HEK293T (cell line): ENCODE results near the gene TCOF1.

Experiments
- CTCF ChIA-PET: fragments of 350-600 bp; formaldehyde crosslinking; extraction: SDS; loops from one replicate; lab custom pipeline; 2021; ENCODE audit warnings: antibody characterized with exemption, inconsistent platforms; lab: Yijun Ruan, JAX
- POLR2A ChIA-PET: fragments of 350-600 bp; formaldehyde crosslinking; extraction: SDS; loops from one replicate; lab custom pipeline; 2020; ENCODE audit warnings: antibody characterized with exemption, inconsistent platforms; lab: Yijun Ruan, JAX
- DNase-seq: peaks from one replicate; pipeline ENCODE4 v3.0.0; 2012; ENCODE audit warnings: mixed read lengths; ENCODE audit errors: extremely low spot score
- ARNT ChIP-seq: fragments of 450-650 bp; IDR thresholded peaks from 2 replicates; pipeline ENCODE4 v1.6.1; 2017; ENCODE audit warnings: mild to moderate bottlenecking
- BHLHE40 ChIP-seq: fragments of 450-650 bp; IDR thresholded peaks from 2 replicates; pipeline ENCODE4 v1.6.1; 2016; ENCODE audit warnings: mild to moderate bottlenecking, moderate library complexity, borderline replicate concordance
- CTBP1 ChIP-seq: fragments of 450-650 bp; IDR thresholded peaks from 2 replicates; pipeline ENCODE4 v1.6.1; 2016; ENCODE audit warnings: borderline replicate concordance
- ELF4 ChIP-seq: fragments of 450-650 bp; IDR thresholded peaks from 2 replicates; pipeline ENCODE4 v1.6.1; 2017; ENCODE audit warnings: antibody characterized with exemption
- FOXA1 ChIP-seq: fragments of 450-650 bp; IDR thresholded peaks from 2 replicates; pipeline ENCODE4 v1.6.1; 2016; ENCODE audit warnings: mild to moderate bottlenecking
- FOXK2 ChIP-seq: fragments of 450-650 bp; IDR thresholded peaks from 2 replicates; pipeline ENCODE4 v1.6.1; 2016; ENCODE audit warnings: mild to moderate bottlenecking
- FOXM1 ChIP-seq: fragments of 450-650 bp; IDR thresholded peaks from 2 replicates; pipeline ENCODE4 v1.6.1; 2017; ENCODE audit warnings: mild to moderate bottlenecking, borderline replicate concordance
- HDGF ChIP-seq: fragments of 450-650 bp; IDR thresholded peaks from 2 replicates; pipeline ENCODE4 v1.6.1; 2017; ENCODE audit warnings: antibody characterized with exemption, borderline replicate concordance
- L3MBTL2 ChIP-seq: fragments of 450-650 bp; conservative IDR thresholded peaks from 2 replicates; pipeline ENCODE4 v1.6.1; 2016; ENCODE audit warnings: mild to moderate bottlenecking
- LEF1 ChIP-seq: fragments of 450-650 bp; IDR thresholded peaks from 2 replicates; pipeline ENCODE4 v1.6.1; 2017; ENCODE audit warnings: mild to moderate bottlenecking, borderline replicate concordance
- NFRKB ChIP-seq: fragments of 450-650 bp; IDR thresholded peaks from 2 replicates; pipeline ENCODE4 v1.6.1; 2016; ENCODE audit warnings: mild to moderate bottlenecking, moderate library complexity
- PKNOX1 ChIP-seq: fragments of 450-650 bp; IDR thresholded peaks from 2 replicates; pipeline ENCODE4 v1.6.1; 2016
- SP1 ChIP-seq: fragments of 450-650 bp; IDR thresholded peaks from 2 replicates; pipeline ENCODE4 v1.6.1; 2017
- SUZ12 ChIP-seq: fragments of 450-650 bp; IDR thresholded peaks from 2 replicates; pipeline ENCODE4 v1.6.1; 2016; ENCODE audit warnings: mild to moderate bottlenecking
- TARDBP ChIP-seq: fragments of 450-650 bp; IDR thresholded peaks from 2 replicates; pipeline ENCODE4 v1.6.1; 2016
- ZNF384 ChIP-seq: fragments of 450-650 bp; IDR thresholded peaks from 2 replicates; pipeline ENCODE4 v1.6.1; 2016

Gene TCOF1

GRCh38 chr5:150442699-150443080, 85.2 kb downstream of the TCOF1 start:
- DNase-seq: no peak
- POLR2A ChIA-PET: interaction anchor here (0.8 kb wide), 1 partner anchor 220 kb away, joined by 3 read pairs; no protein-coding TSS in a partner anchor
- no peak for TF ChIP-seq FOXM1
- TF ChIP-seq ZNF384: no peak
- no peak for TF ChIP-seq HDGF
- TF ChIP-seq CTBP1: no peak
- TF ChIP-seq PKNOX1: no peak
- TF ChIP-seq FOXK2: no peak
- no peak for TF ChIP-seq ARNT
- TF ChIP-seq NFRKB: no peak
- TF ChIP-seq BHLHE40: no peak
- no peak for TF ChIP-seq LEF1
- 0 out of 2 replicates have a peak, but pooled peaks have one; percentile 19 for TF ChIP-seq ELF4
- TF ChIP-seq L3MBTL2: 0 out of 2 replicates have a peak, but pooled peaks have one; percentile 13
- TF ChIP-seq SP1: no peak
- CTCF ChIA-PET: no interaction called here

DNA sequence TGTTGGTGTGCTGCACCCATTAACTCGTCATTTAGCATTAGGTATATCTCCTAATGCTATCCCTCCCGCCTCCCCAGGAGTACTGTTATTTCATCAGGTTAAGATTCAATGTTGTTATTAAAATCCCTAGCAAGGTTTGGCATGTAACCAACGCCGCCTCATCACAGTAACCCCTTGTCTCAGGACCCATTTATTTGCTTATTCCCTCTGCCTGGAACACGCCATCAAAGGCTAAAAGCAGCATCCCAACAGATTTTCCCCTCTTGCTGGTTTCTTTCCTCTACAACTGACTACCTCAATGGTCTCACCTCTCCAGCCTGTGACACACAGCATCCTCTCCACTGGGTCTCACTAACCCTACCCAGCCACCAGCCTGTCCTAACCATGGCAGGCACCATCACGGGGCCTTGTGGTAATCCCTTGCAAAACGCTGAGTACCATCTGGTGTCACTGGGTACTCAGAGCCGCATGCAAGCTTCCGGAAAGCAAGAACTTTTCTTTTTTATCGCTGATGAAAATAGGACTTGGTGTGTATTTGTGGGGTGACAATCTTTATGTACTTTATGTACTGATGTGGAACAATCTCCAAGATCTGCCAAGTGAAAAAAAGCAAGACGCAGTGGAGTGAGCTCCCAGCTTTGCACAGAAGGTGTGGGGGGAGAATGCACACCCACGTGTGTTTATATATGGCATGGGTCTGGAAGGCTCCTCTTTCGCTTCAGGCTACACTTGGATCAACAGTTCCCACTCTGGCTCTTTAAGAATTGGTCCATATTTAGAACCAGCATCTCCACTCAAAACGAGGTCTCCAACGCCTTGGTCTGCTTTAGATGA, 86.0 kb downstream of the TCOF1 start:
- no peak for DNase-seq
- ChIA-PET POLR2A (no interaction called here), CTCF (no interaction called here)
- TF ChIP-seq FOXK2: no peak
- TF ChIP-seq SP1: no peak
- TF ChIP-seq BHLHE40: no peak
- no peak for TF ChIP-seq TARDBP
- TF ChIP-seq CTBP1: no peak
- no peak for TF ChIP-seq L3MBTL2
- TF ChIP-seq ZNF384: no peak
- TF ChIP-seq FOXM1: no peak
- no peak for TF ChIP-seq SUZ12
- TF ChIP-seq LEF1: no peak
- no peak for TF ChIP-seq FOXA1
- no peak for TF ChIP-seq NFRKB
- TF ChIP-seq ARNT: no peak
- no peak for TF ChIP-seq HDGF
- no peak for TF ChIP-seq ELF4
- no peak for TF ChIP-seq PKNOX1

DNA sequence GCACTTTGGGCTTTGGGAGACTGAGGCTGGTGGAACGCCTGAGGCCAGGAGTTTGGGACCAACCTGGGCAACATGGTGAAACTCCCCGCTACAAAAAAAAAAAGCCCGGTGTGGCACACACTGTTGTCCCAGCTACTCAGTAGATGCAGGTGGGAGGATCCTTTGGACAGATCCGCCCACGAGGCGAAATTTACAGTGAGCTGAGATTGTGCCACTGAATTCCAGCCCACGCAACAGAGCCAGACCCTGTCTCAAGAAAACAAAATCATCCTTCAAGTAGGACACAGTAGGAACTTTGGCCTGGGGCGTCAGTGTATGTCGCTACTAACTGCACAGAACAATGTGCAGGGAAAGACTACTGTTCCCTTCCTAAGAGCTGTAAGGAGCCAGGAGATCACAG, 87.3 kb downstream of the TCOF1 start:
- CTCF ChIA-PET: interaction anchor here (0.6 kb wide), 1 partner anchor 69 kb away, joined by 4 read pairs; no protein-coding TSS in a partner anchor
- TF ChIP-seq ZNF384: no peak
- no peak for TF ChIP-seq ARNT
- no peak for TF ChIP-seq LEF1
- TF ChIP-seq L3MBTL2: no peak
- no peak for TF ChIP-seq FOXM1
- no peak for TF ChIP-seq PKNOX1
- no peak for TF ChIP-seq ELF4
- no peak for TF ChIP-seq HDGF
- no peak for TF ChIP-seq BHLHE40
- TF ChIP-seq NFRKB: no peak
- TF ChIP-seq SUZ12: no peak
- POLR2A ChIA-PET: interaction anchor here (0.6 to 1.1 kb wide), 2 partner anchors 87 to 314 kb away, joined by 3 read pairs; partner anchors contain the start of genes DCTN4 and TCOF1
- DNase-seq: no peak

DNA sequence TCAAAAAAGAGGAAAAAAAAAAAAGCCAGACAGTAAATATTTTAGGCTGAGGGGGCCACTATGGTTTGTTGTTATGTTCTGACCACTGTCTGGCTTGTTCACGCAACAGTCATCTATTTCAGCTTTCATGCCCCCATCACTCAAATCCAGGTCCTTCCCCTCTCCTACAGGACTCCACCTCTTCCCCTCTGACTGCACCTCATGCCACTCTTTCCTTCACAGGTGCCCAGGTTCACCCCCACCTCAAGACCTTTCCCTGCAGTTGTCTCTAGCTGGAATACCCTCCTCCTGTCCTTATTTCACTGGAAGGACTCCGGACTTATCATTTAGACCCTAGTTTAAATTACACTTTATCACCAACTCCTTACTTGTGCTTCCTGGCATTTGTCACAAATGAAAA, 88.6 kb downstream of the TCOF1 start:
- CTCF ChIA-PET: interaction anchor here (0.6 kb wide), 1 partner anchor 71 kb away, joined by 3 read pairs; no protein-coding TSS in a partner anchor
- POLR2A ChIA-PET: interaction anchor here (1.2 kb wide), 1 partner anchor 10 kb away, joined by 3 read pairs; no protein-coding TSS in a partner anchor
- no peak for DNase-seq
- TF ChIP-seq FOXK2 (no peak), LEF1 (no peak), L3MBTL2 (0 out of 2 replicates have a peak, but pooled peaks have one; percentile 15), FOXA1 (no peak), SP1 (no peak), HDGF (no peak), PKNOX1 (no peak)

DNA sequence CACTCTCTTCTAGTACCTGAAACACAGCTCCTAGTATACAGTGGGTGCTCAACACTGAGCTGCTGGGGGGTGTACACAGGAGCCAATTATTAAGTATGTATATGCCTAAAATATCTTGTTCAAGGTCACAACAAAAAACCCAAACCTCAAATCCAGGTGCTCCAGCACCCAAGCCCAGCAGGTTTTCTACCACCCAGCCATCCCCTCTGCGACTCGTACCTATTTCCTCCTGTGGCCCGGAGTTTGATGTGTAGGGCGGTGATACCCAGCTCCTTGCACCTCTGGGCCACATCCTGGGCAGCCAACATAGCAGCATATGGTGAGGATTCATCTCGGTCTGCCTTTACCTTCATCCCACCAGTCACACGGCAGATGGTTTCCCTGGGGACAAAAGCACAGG, 89.1 kb downstream of the TCOF1 start:
- no peak for DNase-seq
- TF ChIP-seq SP1: no peak
- TF ChIP-seq CTBP1: no peak
- ChIA-PET POLR2A (interaction anchor here (1.1 to 1.4 kb wide), 3 partner anchors 10 to 312 kb away, joined by 3 to 4 read pairs (median 3); partner anchors contain the start of genes DCTN4 and TCOF1), CTCF (no interaction called here)

DNA sequence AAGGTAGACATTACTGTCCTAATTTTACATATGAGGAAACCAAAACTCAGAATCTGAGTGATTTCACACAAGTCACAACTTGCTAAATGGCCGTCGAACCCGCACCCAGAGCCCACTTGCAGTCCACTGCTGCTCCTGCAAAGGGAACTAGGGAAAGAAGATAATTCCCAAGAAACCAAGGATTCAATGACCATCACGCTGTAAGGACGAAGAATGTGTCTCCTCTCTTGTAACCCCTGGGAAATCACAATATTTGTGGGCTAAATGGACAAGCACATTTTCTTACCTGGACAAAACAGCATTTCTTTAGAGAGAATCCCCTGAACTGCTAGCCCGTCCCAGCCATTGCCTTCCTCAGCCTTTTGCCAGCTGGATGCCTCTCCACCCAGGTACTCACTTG, 89.7 kb downstream of the TCOF1 start:
- TF ChIP-seq FOXM1: no peak
- TF ChIP-seq BHLHE40: no peak
- TF ChIP-seq ARNT: no peak
- TF ChIP-seq NFRKB: no peak
- no peak for TF ChIP-seq TARDBP
- no peak for TF ChIP-seq PKNOX1
- no peak for TF ChIP-seq SUZ12
- TF ChIP-seq CTBP1: no peak
- TF ChIP-seq SP1: no peak
- TF ChIP-seq ELF4: no peak
- TF ChIP-seq ZNF384: no peak
- TF ChIP-seq HDGF: no peak
- CTCF ChIA-PET: no interaction called here
- POLR2A ChIA-PET: interaction anchor here (1.1 to 1.4 kb wide), 2 partner anchors 89 to 312 kb away, joined by 3 to 4 read pairs; partner anchors contain the start of genes DCTN4 and TCOF1
- DNase-seq: no peak
